ENCODE data around the gene SNX27.
"Not testable (repeated sequence)": the region's sequence is repeated elsewhere in the genome, so short reads cannot be mapped to it uniquely, and the experiment has no call there.

The SNX27 gene

DNA sequence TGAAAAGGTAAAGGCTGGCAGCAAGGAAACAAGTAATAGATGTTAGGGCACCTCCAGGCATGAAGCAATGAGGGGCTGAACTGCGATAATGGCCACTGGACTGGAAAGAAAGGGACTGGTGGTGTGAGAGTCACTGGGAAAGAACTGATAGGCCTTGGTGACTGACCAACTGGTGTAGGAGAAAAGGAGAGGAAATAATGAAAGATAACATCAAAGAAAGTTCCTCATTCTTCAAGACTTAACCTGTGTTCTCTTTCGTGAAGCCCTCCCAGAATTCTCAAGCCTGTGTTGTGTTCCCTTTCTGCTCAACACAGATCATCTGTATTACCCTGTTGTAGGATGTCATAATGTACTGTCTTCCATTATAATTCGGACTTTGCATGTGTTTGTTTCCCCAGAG is 20.9 kb upstream of the SNX27 start:
- no peak overlapping the region for H3K9ac ChIP-seq
- no peak overlapping the region for H3K4me2 ChIP-seq
- no peak overlapping the region for H3K4me3 ChIP-seq (IDR thresholded peaks at IDR 0.05; ENCODE audit: insufficient read depth, low read depth, low read length)
- TF ChIP-seq, protein P1, sequence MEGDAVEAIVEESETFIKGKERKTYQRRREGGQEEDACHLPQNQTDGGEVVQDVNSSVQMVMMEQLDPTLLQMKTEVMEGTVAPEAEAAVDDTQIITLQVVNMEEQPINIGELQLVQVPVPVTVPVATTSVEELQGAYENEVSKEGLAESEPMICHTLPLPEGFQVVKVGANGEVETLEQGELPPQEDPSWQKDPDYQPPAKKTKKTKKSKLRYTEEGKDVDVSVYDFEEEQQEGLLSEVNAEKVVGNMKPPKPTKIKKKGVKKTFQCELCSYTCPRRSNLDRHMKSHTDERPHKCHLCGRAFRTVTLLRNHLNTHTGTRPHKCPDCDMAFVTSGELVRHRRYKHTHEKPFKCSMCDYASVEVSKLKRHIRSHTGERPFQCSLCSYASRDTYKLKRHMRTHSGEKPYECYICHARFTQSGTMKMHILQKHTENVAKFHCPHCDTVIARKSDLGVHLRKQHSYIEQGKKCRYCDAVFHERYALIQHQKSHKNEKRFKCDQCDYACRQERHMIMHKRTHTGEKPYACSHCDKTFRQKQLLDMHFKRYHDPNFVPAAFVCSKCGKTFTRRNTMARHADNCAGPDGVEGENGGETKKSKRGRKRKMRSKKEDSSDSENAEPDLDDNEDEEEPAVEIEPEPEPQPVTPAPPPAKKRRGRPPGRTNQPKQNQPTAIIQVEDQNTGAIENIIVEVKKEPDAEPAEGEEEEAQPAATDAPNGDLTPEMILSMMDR (conservative IDR thresholded peaks at IDR 0.05; ENCODE audit: low read depth, low read length), result no peak
- no peaks in the 10 kb centered on the region for H3K27me3 ChIP-seq (ENCODE audit: insufficient read depth, low read depth)
- H3K79me2 ChIP-seq (ENCODE audit: insufficient read depth, low read depth), result no peaks in the 10 kb centered on the region
- H3K27ac ChIP-seq, result no peak overlapping the region
- no peak overlapping the region for H2AFZ ChIP-seq (ENCODE audit: low read depth)
- H4K20me1 ChIP-seq (ENCODE audit: insufficient read depth), result no peaks in the 10 kb centered on the region
- peaks cover 12% of the 10 kb centered on the region for H3K4me1 ChIP-seq (ENCODE audit: low read depth, poor library complexity, severe bottlenecking)
- H3K36me3 ChIP-seq (ENCODE audit: insufficient read depth), result no peaks in the 10 kb centered on the region

DNA sequence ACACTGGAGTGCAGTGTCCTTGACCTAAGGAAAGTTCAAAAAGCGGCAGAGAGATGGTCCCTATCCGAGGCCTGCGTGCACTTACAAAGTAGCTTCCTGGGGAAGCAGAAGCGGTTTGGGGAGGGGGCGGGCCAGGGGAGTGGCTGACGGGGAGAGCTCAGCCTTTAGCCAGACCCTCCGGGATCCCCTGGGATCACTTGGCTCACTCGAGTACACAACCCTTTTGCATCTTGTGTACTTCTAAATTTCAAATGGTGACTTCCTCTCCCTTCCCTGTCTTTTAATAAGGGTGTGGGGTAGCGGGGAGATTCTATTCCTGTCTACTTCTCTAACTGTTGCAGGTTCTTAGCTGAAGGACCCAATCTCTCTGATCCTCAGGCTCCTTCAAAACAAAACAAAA is 18.1 kb upstream of the SNX27 start:
- Histone ChIP-seq H3K4me2 (peak overlapping the region; percentile 43), H3K4me1 (ENCODE audit: low read depth, poor library complexity, severe bottlenecking) (peaks cover 12% of the 10 kb centered on the region), H2AFZ (ENCODE audit: low read depth) (peak overlapping the region; percentile 81), H3K79me2 (ENCODE audit: insufficient read depth, low read depth) (no peaks in the 10 kb centered on the region), H3K4me3 (IDR thresholded peaks at IDR 0.05; ENCODE audit: insufficient read depth, low read depth, low read length) (peak overlapping the region; percentile 86), H3K27me3 (ENCODE audit: insufficient read depth, low read depth) (no peaks in the 10 kb centered on the region), H3K36me3 (ENCODE audit: insufficient read depth) (no peaks in the 10 kb centered on the region), H4K20me1 (ENCODE audit: insufficient read depth) (no peaks in the 10 kb centered on the region), H3K27ac (no peak overlapping the region), H3K9ac (no peak overlapping the region)
- TF ChIP-seq, protein P1 (conservative IDR thresholded peaks at IDR 0.05; ENCODE audit: low read depth, low read length), result no peak

DNA sequence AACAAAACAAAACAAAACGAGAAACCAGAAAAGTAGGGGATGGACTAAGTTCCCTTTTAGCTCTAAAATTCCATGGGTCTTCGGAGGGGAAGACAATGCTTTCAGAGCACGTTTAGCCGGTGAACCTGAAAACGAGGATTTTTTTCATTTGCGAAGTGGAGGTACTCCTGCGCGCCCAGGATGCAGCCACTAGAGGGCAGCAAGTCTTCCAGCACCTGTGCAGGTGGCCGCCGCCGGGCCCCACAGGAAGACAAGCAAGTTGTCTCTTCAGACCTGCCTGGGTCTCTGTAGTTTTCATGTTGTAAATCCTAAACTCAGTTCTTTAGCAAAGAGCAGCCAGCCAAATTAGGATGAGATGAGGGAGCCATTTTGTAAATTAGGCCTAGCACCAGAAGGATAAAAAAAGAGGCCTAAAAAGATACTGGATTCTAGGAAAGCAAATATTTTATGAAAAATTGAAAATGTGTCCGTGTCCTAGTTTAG is 17.7 kb upstream of the SNX27 start:
- Histone ChIP-seq H3K79me2 (ENCODE audit: insufficient read depth, low read depth) (no peaks in the 10 kb centered on the region), H3K27me3 (ENCODE audit: insufficient read depth, low read depth) (no peaks in the 10 kb centered on the region), H3K4me1 (ENCODE audit: low read depth, poor library complexity, severe bottlenecking) (peaks cover 12% of the 10 kb centered on the region), H3K9ac (no peak overlapping the region), H3K36me3 (ENCODE audit: insufficient read depth) (no peaks in the 10 kb centered on the region), H4K20me1 (ENCODE audit: insufficient read depth) (no peaks in the 10 kb centered on the region), H3K27ac (no peak overlapping the region), H3K4me3 (IDR thresholded peaks at IDR 0.05; ENCODE audit: insufficient read depth, low read depth, low read length) (peak overlapping the region; percentile 86), H2AFZ (ENCODE audit: low read depth) (peak overlapping the region; percentile 81), H3K4me2 (peak overlapping the region; percentile 43)
- TF ChIP-seq, protein P1 (conservative IDR thresholded peaks at IDR 0.05; ENCODE audit: low read depth, low read length), result peak; percentile 100

DNA sequence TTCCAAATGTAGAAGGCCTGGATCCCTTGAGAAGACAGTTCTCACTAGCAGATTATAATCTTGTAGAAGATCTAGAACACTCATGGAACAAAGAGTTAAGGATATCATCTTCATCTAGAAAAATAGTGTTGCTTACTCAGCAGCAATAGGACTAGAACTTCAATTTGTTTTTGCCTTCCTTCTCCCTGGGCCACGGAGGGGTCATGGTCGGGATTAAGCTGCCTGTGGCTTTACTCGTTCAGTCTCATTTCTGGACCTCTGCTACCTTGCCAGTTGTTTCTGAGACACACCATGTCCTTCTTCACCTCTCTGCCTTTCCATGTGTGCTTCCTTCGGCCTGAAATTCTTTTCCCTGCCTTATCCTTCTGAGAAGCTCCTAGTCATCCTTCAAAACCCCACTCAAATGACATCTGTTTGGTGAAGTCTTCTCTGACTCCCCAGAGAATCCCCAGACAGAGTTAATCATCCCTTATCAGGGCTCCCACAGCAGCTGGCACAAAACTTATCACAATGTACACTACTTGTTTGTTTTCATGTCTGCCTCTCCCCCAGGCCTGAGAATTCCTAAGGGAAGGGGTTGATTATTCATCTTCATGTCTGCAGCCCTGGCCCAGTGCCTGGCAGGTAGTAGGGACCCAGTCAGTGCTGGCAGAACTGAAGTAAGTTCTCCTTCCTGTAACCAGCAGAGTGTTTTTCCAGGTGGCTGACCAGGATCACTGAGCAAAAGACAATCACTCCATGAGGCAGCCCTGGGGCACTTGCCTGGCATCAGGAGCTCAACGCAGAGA is 15.5 kb upstream of the SNX27 start:
- Histone ChIP-seq H3K4me2 (no peak overlapping the region), H3K27me3 (ENCODE audit: insufficient read depth, low read depth) (no peaks in the 10 kb centered on the region), H3K9ac (no peak overlapping the region), H3K36me3 (ENCODE audit: insufficient read depth) (no peaks in the 10 kb centered on the region), H3K4me3 (IDR thresholded peaks at IDR 0.05; ENCODE audit: insufficient read depth, low read depth, low read length) (no peak overlapping the region), H2AFZ (ENCODE audit: low read depth) (no peak overlapping the region; the same call in 1 of the 2 replicates), H3K79me2 (ENCODE audit: insufficient read depth, low read depth) (no peaks in the 10 kb centered on the region), H4K20me1 (ENCODE audit: insufficient read depth) (no peaks in the 10 kb centered on the region), H3K4me1 (ENCODE audit: low read depth, poor library complexity, severe bottlenecking) (peaks cover 12% of the 10 kb centered on the region), H3K27ac (no peak overlapping the region)
- TF ChIP-seq, protein P1 (conservative IDR thresholded peaks at IDR 0.05; ENCODE audit: low read depth, low read length), result no peak

DNA sequence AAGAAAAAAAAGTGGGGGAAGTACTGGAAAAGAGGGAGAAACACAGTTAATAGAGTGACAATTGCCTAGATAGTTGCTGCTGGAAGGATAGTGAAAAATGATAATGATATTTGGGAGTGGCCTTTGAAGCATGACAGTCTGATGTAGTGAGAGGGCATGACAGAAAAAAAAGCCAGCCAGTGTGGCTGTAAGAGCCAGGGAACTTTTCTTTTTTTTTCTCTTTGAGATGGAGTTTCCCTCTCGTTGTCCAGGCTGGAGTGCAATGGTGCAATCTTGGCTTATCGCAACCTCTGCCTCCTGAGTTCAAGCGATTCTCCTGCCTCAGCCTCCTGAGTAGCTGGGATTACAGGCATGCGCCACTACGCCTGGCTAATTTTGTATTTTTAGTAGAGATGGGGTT is 9.3 kb upstream of the SNX27 start:
- not testable (repeated sequence) for H3K9ac ChIP-seq; H3K79me2 ChIP-seq (ENCODE audit: insufficient read depth, low read depth); H3K27me3 ChIP-seq (ENCODE audit: insufficient read depth, low read depth); H3K36me3 ChIP-seq (ENCODE audit: insufficient read depth); H3K27ac ChIP-seq; H3K4me3 ChIP-seq (IDR thresholded peaks at IDR 0.05; ENCODE audit: insufficient read depth, low read depth, low read length); H2AFZ ChIP-seq (ENCODE audit: low read depth); H4K20me1 ChIP-seq (ENCODE audit: insufficient read depth); H3K4me1 ChIP-seq (ENCODE audit: low read depth, poor library complexity, severe bottlenecking); H3K4me2 ChIP-seq
